Hematopoietic multipotent progenitor cell treated with erythropoietin and hydrocortisone succinate and interleukin-3 and kit ligand, for 4 days (in vitro differentiated cells): ENCODE data around the gene SLC9A2.

Experiments used
- DNase-seq: peaks from one replicate; pipeline ENCODE4 v3.0.0-alpha.2; 2015

Gene SLC9A2

GRCh38 chr2:102736110-102736409 lies 116.7 kb downstream of the SLC9A2 start:
- no peak for DNase-seq

- DNase-seq, result peak; percentile 89
These were observed 117.4 kb downstream of the SLC9A2 start for GRCh38 chr2:102736410-102737409.

- no peak for DNase-seq
These were observed 118.1 kb downstream of the SLC9A2 start for GRCh38 chr2:102737431-102737830.

- DNase-seq, result no peak
These were observed 123.9 kb downstream of the SLC9A2 start for GRCh38 chr2:102743259-102743658.

- DNase-seq, result no peak
These were observed 128.8 kb downstream of the SLC9A2 start for GRCh38 chr2:102748107-102748506.

- DNase-seq, result no peak
These were observed 130.6 kb downstream of the SLC9A2 start for GRCh38 chr2:102749938-102750337.

- DNase-seq, result peak; percentile 84
These were observed 134.3 kb downstream of the SLC9A2 start for GRCh38 chr2:102753563-102754159.

GRCh38 chr2:102754456-102755145 lies 135.2 kb downstream of the SLC9A2 start:
- no peak for DNase-seq

GRCh38 chr2:102755284-102755683 lies 135.9 kb downstream of the SLC9A2 start:
- DNase-seq, result no peak

GRCh38 chr2:102758439-102758838 lies 139.1 kb downstream of the SLC9A2 start:
- no peak for DNase-seq
